H9 (cell line): ENCODE results near the gene ROR1. TPM values are rescaled to one million over a fixed set of nuclear protein-coding genes. Genes with fewer than 3 reads are reported as not detected.

Source experiments
- DNase-seq: peaks from one replicate; pipeline ENCODE4 v3.0.0-alpha.2; 2017
- H2AFZ ChIP-seq: one replicate; pipeline ENCODE4 v1.6.1; 2013; ENCODE audit warnings: mild to moderate bottlenecking, low read length, control low read depth, moderate library complexity
- H2AK5ac ChIP-seq: 2 replicates; pipeline ENCODE4 v1.6.1; 2013; ENCODE audit warnings: low read length, control low read depth, mixed read lengths; ENCODE audit not compliant: insufficient read length
- H2BK120ac ChIP-seq: one replicate; pipeline ENCODE4 v1.6.1; 2013; ENCODE audit warnings: low read depth, mild to moderate bottlenecking, low read length, control low read depth, inconsistent platforms; ENCODE audit not compliant: poor library complexity, severe bottlenecking
- H2BK12ac ChIP-seq: 2 replicates; pipeline ENCODE4 v1.6.1; 2013; ENCODE audit warnings: low read length, control low read depth, mixed read lengths, low read depth; ENCODE audit not compliant: insufficient read length
- H2BK15ac ChIP-seq: 2 replicates; pipeline ENCODE4 v1.6.1; 2013; ENCODE audit warnings: low read depth, low read length, control low read depth
- H2BK20ac ChIP-seq: one replicate; pipeline ENCODE4 v1.6.1; 2013; ENCODE audit warnings: low read depth, mild to moderate bottlenecking, low read length, control low read depth, inconsistent platforms; ENCODE audit not compliant: poor library complexity, severe bottlenecking
- H2BK5ac ChIP-seq: 2 replicates; pipeline ENCODE4 v1.6.1; 2013; ENCODE audit warnings: low read length, control low read depth, mixed read lengths; ENCODE audit not compliant: insufficient read length
- H3K14ac ChIP-seq: 2 replicates; pipeline ENCODE4 v1.6.1; 2013; ENCODE audit warnings: low read length, control low read depth; ENCODE audit not compliant: insufficient read depth
- H3K18ac ChIP-seq: 2 replicates; pipeline ENCODE4 v1.6.1; 2013; ENCODE audit warnings: low read depth, mild to moderate bottlenecking, mixed read lengths, low read length, control low read depth; ENCODE audit not compliant: insufficient read length
- H3K23ac ChIP-seq: 2 replicates; pipeline ENCODE4 v1.6.1; 2013; ENCODE audit warnings: low read length, control low read depth, mixed read lengths, low read depth; ENCODE audit not compliant: insufficient read length
- H3K23me2 ChIP-seq: 2 replicates; pipeline ENCODE4 v1.6.1; 2013; ENCODE audit warnings: low read depth, mild to moderate bottlenecking, mixed read lengths, low read length, control low read depth; ENCODE audit not compliant: insufficient read length, poor library complexity, severe bottlenecking
- H3K27ac ChIP-seq: 2 replicates; pipeline ENCODE4 v1.5.1; 2013; ENCODE audit warnings: low read length, control low read depth, mixed read lengths, low read depth; ENCODE audit not compliant: insufficient read length
- H3K27me3 ChIP-seq: 2 replicates; pipeline ENCODE4 v1.6.1; 2013; ENCODE audit warnings: low read length, control low read depth, inconsistent platforms; ENCODE audit not compliant: insufficient read depth
- H3K4ac ChIP-seq: 2 replicates; pipeline ENCODE4 v1.6.1; 2013; ENCODE audit warnings: low read depth, mild to moderate bottlenecking, control low read depth, inconsistent platforms, low read length, moderate library complexity
- H3K4me1 ChIP-seq: 2 replicates; pipeline ENCODE4 v1.6.1; 2013; ENCODE audit warnings: low read length, control low read depth, inconsistent platforms; ENCODE audit not compliant: insufficient read depth
- H3K4me2 ChIP-seq: 2 replicates; pipeline ENCODE4 v1.6.1; 2013; ENCODE audit warnings: low read length, control low read depth, mixed read lengths; ENCODE audit not compliant: insufficient read length, insufficient read depth
- H3K56ac ChIP-seq: 2 replicates; pipeline ENCODE4 v1.6.1; 2013; ENCODE audit warnings: low read depth, mild to moderate bottlenecking, mixed read lengths, low read length, control low read depth; ENCODE audit not compliant: insufficient read length
- H3K79me1 ChIP-seq: 2 replicates; pipeline ENCODE4 v1.6.1; 2013; ENCODE audit warnings: low read depth, mild to moderate bottlenecking, moderate library complexity, low read length, control low read depth, inconsistent platforms; ENCODE audit not compliant: insufficient read depth, poor library complexity, severe bottlenecking
- H3K79me2 ChIP-seq: 2 replicates; pipeline ENCODE4 v1.6.1; 2013; ENCODE audit warnings: low read length, control low read depth, inconsistent platforms; ENCODE audit not compliant: insufficient read depth
- H3K9ac ChIP-seq: 2 replicates; pipeline ENCODE4 v1.6.1; 2013; ENCODE audit warnings: low read length, control low read depth, mixed read lengths; ENCODE audit not compliant: insufficient read length; ENCODE audit errors: extremely low read depth
- H3K9me3 ChIP-seq: one replicate; pipeline ENCODE4 v1.6.1; 2013; ENCODE audit warnings: low read depth, low read length, inconsistent platforms; ENCODE audit not compliant: control insufficient read depth
- H3T11ph ChIP-seq: one replicate; pipeline ENCODE4 v1.6.1; 2013; ENCODE audit warnings: mild to moderate bottlenecking, low read length, control low read depth, inconsistent platforms
- H4K20me1 ChIP-seq: one replicate; pipeline ENCODE4 v1.6.1; 2013; ENCODE audit not compliant: control insufficient read depth, insufficient read length, insufficient read depth
- H4K5ac ChIP-seq: 2 replicates; pipeline ENCODE4 v1.6.1; 2013; ENCODE audit warnings: low read depth, mild to moderate bottlenecking, mixed read lengths, low read length, control low read depth; ENCODE audit not compliant: insufficient read length
- H4K8ac ChIP-seq: replicated peaks from 2 replicates; pipeline ENCODE4 v1.6.1; 2013; ENCODE audit warnings: low read length, control low read depth, mixed read lengths, low read depth; ENCODE audit not compliant: insufficient read length
- H4K91ac ChIP-seq: 2 replicates; pipeline ENCODE4 v1.6.1; 2013; ENCODE audit warnings: low read depth, mild to moderate bottlenecking, moderate library complexity, mixed read lengths, low read length, control low read depth; ENCODE audit not compliant: insufficient read length
- H3K27ac Mint-ChIP-seq, 3 experiments: 2 replicates in 2 of 3; 3 replicates in 1 of 3; pipeline ENCODE4 v1.8.0; 2020 to 2021; ENCODE audit warnings: mixed read lengths in 3 of 3, mild to moderate bottlenecking in 1 of 3, moderate library complexity in 1 of 3
- H3K27me3 Mint-ChIP-seq: 2 replicates; pipeline ENCODE4 v1.8.0; 2021; ENCODE audit warnings: low read depth, mild to moderate bottlenecking, moderate library complexity, mixed read lengths
- H3K36me3 Mint-ChIP-seq, 3 experiments: 2 replicates in 2 of 3; 3 replicates in 1 of 3; pipeline ENCODE4 v1.8.0; 2020 to 2021; ENCODE audit warnings: low read depth in 3 of 3, mixed read lengths in 3 of 3; ENCODE audit not compliant: insufficient read depth in 1 of 3
- H3K4me1 Mint-ChIP-seq, 2 experiments: 2 replicates each; pipeline ENCODE4 v1.8.0; 2020; ENCODE audit warnings: mixed read lengths in 2 of 2
- H3K4me3 Mint-ChIP-seq, 2 experiments: 2 replicates in 1 of 2; 3 replicates in 1 of 2; pipeline ENCODE4 v1.8.0; 2020 to 2021; ENCODE audit warnings: mild to moderate bottlenecking in 2 of 2, mixed read lengths in 2 of 2, moderate library complexity in 1 of 2
- H3K9me3 Mint-ChIP-seq, 2 experiments: 2 replicates in 1 of 2; 3 replicates in 1 of 2; pipeline ENCODE4 v1.8.0; 2020; ENCODE audit warnings: mild to moderate bottlenecking in 2 of 2, mixed read lengths in 2 of 2, moderate library complexity in 1 of 2
- WGBS: extraction: QIAGEN DNeasy Blood & Tissue Kit; methylation state at CpG from one replicate; pipeline ENCODE4 v1.1.7; 2013; ENCODE audit warnings: missing lambda C conversion rate, low lambda C conversion rate, mixed read lengths; ENCODE audit not compliant: insufficient read length; ENCODE audit errors: extremely low coverage; 5-methylcytosine and 5-hydroxymethylcytosine counted together
- total RNA-seq: library from RNA; stranded (reverse); gene quantifications from 2 replicates; pipeline ENCODE4 v1.2.1, GENCODE V29; 2021
- TF ChIP-seq, protein P1 (sequence below): fragments of 200-600 bp; sonication (generic); conservative IDR thresholded peaks from 3 replicates; pipeline ENCODE4 v1.8.0; 2021; ENCODE audit warnings: antibody characterized with exemption, mild to moderate bottlenecking

The ROR1 gene
- total RNA-seq, 1 experiment from 2014 or later, result 75.9 TPM

GRCh38 chr1:64055310-64055709, 281.5 kb downstream of the ROR1 start:
- peaks cover 11% of the 10 kb centered on the region for H3K27me3 Mint-ChIP-seq
- WGBS, result no CpG with 5 or more reads among the region's 2 CpGs
- Histone ChIP-seq H3K4ac (no peak overlapping the region), H3K4me1 (no peaks in the 10 kb centered on the region), H3K27me3 (no peaks in the 10 kb centered on the region), H4K8ac (no peak overlapping the region), H2BK15ac (no peak overlapping the region), H2BK20ac (no peak overlapping the region), H2AK5ac (no peak overlapping the region), H2AFZ (no peak overlapping the region), H3K23me2 (no peaks in the 10 kb centered on the region), H2BK5ac (no peak overlapping the region), H3K9me3 (no peaks in the 10 kb centered on the region), H2BK120ac (no peak overlapping the region), H3K27ac (no peak overlapping the region), H3K14ac (no peak overlapping the region), H3K56ac (no peak overlapping the region), H3K23ac (no peak overlapping the region), H3T11ph (no peak overlapping the region), H4K5ac (no peak overlapping the region), H3K79me1 (no peaks in the 10 kb centered on the region), H3K79me2 (no peaks in the 10 kb centered on the region), H3K18ac (no peak overlapping the region), H4K91ac (no peak overlapping the region), H3K4me2 (no peak overlapping the region), H4K20me1 (no peaks in the 10 kb centered on the region), H3K9ac (no peak overlapping the region), H2BK12ac (no peak overlapping the region)
- TF ChIP-seq, protein P1, sequence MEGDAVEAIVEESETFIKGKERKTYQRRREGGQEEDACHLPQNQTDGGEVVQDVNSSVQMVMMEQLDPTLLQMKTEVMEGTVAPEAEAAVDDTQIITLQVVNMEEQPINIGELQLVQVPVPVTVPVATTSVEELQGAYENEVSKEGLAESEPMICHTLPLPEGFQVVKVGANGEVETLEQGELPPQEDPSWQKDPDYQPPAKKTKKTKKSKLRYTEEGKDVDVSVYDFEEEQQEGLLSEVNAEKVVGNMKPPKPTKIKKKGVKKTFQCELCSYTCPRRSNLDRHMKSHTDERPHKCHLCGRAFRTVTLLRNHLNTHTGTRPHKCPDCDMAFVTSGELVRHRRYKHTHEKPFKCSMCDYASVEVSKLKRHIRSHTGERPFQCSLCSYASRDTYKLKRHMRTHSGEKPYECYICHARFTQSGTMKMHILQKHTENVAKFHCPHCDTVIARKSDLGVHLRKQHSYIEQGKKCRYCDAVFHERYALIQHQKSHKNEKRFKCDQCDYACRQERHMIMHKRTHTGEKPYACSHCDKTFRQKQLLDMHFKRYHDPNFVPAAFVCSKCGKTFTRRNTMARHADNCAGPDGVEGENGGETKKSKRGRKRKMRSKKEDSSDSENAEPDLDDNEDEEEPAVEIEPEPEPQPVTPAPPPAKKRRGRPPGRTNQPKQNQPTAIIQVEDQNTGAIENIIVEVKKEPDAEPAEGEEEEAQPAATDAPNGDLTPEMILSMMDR, result no peak
- DNase-seq, result no peak
- peaks cover 5 to 9% of the 10 kb centered on the region in 2 experiments for H3K4me1 Mint-ChIP-seq
- peaks cover 11 to 27% (median 23%) of the 10 kb centered on the region in 3 experiments for H3K36me3 Mint-ChIP-seq
- H3K27ac Mint-ChIP-seq, result no peak overlapping the region
- no peak overlapping the region for H3K4me3 Mint-ChIP-seq
- H3K9me3 Mint-ChIP-seq, result peaks cover 0 to 4% of the 10 kb centered on the region in 2 experiments; a peak in 2 of 5 replicates
